HL-60 (cell line): ENCODE results near the gene PLA2G5.

ENCODE experiments used
- DNase-seq, 2 experiments: peaks; one replicate each; pipeline ENCODE4 v3.0.0-alpha.2; 2010 to 2020; ENCODE audit warnings: low read depth in 1 of 2, low spot score in 1 of 2
- H3K27ac ChIP-seq: fragments of 250-450 bp; sonication (Bioruptor Pico); replicated peaks from 2 replicates; pipeline ENCODE4 v1.5.1; 2020; ENCODE audit warnings: mild to moderate bottlenecking, moderate library complexity
- H3K27me3 ChIP-seq: fragments of 250-450 bp; sonication (Bioruptor Pico); 2 replicates; pipeline ENCODE4 v1.5.1; 2021; ENCODE audit warnings: mild to moderate bottlenecking, moderate library complexity; ENCODE audit not compliant: insufficient read depth, poor library complexity, severe bottlenecking
- H3K4me3 ChIP-seq: replicated peaks from 2 replicates; pipeline ENCODE4 v1.5.1; 2011; ENCODE audit warnings: mild to moderate bottlenecking, control low read depth, low read length; ENCODE audit not compliant: insufficient read depth
- GABPA ChIP-seq: IDR thresholded peaks from 2 replicates; pipeline ENCODE4 v1.6.1; 2012; ENCODE audit warnings: low read depth
- POLR2AphosphoS5 ChIP-seq: IDR thresholded peaks from 2 replicates; pipeline ENCODE4 v1.6.1; 2012; ENCODE audit warnings: low read depth
- SPI1 ChIP-seq: IDR thresholded peaks from 2 replicates; pipeline ENCODE4 v1.6.1; 2012; ENCODE audit warnings: low read depth, mild to moderate bottlenecking, borderline replicate concordance
- TF ChIP-seq, protein P1 (sequence below): IDR thresholded peaks from one replicate; pipeline ENCODE4 v1.5.1; 2011; ENCODE audit warnings: low read length, control low read depth, inconsistent platforms; ENCODE audit not compliant: insufficient read depth
- TF ChIP-seq, protein P2 (sequence below): IDR thresholded peaks from 2 replicates; pipeline ENCODE4 v1.6.1; 2012; ENCODE audit warnings: low read depth; ENCODE audit not compliant: insufficient replicate concordance

The PLA2G5 gene

DNA sequence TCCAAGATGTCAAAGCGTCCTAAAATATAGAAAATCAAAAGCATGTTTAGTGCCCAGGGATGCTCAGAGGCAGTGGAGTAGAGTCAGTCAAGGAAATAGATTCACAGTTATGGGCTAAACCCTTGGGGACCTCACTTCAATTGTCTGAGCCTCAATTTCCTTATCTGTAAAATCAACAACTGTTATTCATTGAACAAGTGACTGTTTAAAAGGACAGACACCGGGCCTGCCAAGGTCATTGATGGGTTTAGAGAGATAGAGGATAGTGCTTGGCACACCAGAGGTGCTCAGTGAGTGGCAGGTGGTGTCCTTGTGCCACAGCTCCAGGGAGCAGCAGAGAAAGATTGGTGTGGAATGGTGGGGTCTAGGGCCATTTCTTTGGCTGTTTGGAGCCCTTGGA, 12.8 kb downstream of the PLA2G5 start:
- Histone ChIP-seq H3K4me3 (no peak overlapping the region), H3K27me3 (peaks cover 18% of the 10 kb centered on the region), H3K27ac (no peak overlapping the region)
- TF ChIP-seq, protein P1, sequence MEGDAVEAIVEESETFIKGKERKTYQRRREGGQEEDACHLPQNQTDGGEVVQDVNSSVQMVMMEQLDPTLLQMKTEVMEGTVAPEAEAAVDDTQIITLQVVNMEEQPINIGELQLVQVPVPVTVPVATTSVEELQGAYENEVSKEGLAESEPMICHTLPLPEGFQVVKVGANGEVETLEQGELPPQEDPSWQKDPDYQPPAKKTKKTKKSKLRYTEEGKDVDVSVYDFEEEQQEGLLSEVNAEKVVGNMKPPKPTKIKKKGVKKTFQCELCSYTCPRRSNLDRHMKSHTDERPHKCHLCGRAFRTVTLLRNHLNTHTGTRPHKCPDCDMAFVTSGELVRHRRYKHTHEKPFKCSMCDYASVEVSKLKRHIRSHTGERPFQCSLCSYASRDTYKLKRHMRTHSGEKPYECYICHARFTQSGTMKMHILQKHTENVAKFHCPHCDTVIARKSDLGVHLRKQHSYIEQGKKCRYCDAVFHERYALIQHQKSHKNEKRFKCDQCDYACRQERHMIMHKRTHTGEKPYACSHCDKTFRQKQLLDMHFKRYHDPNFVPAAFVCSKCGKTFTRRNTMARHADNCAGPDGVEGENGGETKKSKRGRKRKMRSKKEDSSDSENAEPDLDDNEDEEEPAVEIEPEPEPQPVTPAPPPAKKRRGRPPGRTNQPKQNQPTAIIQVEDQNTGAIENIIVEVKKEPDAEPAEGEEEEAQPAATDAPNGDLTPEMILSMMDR: no peak
- TF ChIP-seq SPI1 (no peak), GABPA (no peak), POLR2AphosphoS5 (no peak)
- TF ChIP-seq, protein P2, sequence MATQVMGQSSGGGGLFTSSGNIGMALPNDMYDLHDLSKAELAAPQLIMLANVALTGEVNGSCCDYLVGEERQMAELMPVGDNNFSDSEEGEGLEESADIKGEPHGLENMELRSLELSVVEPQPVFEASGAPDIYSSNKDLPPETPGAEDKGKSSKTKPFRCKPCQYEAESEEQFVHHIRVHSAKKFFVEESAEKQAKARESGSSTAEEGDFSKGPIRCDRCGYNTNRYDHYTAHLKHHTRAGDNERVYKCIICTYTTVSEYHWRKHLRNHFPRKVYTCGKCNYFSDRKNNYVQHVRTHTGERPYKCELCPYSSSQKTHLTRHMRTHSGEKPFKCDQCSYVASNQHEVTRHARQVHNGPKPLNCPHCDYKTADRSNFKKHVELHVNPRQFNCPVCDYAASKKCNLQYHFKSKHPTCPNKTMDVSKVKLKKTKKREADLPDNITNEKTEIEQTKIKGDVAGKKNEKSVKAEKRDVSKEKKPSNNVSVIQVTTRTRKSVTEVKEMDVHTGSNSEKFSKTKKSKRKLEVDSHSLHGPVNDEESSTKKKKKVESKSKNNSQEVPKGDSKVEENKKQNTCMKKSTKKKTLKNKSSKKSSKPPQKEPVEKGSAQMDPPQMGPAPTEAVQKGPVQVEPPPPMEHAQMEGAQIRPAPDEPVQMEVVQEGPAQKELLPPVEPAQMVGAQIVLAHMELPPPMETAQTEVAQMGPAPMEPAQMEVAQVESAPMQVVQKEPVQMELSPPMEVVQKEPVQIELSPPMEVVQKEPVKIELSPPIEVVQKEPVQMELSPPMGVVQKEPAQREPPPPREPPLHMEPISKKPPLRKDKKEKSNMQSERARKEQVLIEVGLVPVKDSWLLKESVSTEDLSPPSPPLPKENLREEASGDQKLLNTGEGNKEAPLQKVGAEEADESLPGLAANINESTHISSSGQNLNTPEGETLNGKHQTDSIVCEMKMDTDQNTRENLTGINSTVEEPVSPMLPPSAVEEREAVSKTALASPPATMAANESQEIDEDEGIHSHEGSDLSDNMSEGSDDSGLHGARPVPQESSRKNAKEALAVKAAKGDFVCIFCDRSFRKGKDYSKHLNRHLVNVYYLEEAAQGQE: no peak
- no peak for DNase-seq

DNA sequence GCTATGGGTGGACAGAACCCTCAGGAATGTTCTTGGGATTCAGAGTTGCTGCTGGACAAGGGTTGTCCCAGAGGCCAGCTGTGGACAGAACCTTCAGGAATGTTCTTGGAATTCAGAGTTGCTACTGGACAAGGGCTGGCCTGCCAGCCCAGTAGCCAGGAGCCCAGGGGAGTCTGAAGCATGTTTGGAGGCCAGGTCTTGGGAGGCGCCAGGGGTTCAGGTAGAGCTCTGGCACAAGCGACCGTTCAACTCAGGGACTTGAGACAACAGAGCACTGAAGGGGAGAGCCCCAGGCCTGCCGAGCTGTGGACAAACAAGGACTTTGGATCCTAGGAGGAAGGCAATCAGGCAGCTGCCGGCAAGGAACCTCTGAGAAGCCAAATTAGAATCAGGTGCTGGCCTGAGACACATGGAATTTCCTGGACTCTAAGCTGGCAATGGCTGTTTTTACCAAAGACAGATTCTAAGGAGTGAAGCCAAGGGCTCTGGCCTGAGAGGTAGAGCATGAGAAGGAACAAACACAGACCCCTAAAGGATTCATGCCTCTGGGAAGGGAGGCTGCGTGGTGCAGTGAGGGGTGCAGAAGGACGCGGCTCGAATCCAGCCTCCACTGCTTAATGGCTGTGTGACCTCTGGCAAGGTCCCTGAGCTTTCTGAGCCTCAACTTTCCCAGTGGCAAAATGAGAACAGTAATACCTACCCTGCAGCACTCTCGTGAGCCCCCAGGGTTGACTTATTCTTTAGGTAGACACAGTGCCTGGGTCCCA, 13.4 kb downstream of the PLA2G5 start:
- H3K4me3 ChIP-seq: no peak overlapping the region
- no peak for DNase-seq
- peaks cover 18% of the 10 kb centered on the region for H3K27me3 ChIP-seq
- no peak for TF ChIP-seq POLR2AphosphoS5
- TF ChIP-seq GABPA: no peak
- no peak for TF ChIP-seq SPI1
- TF ChIP-seq, protein P1: no peak
- TF ChIP-seq, protein P2: no peak
- H3K27ac ChIP-seq: no peak overlapping the region

DNA sequence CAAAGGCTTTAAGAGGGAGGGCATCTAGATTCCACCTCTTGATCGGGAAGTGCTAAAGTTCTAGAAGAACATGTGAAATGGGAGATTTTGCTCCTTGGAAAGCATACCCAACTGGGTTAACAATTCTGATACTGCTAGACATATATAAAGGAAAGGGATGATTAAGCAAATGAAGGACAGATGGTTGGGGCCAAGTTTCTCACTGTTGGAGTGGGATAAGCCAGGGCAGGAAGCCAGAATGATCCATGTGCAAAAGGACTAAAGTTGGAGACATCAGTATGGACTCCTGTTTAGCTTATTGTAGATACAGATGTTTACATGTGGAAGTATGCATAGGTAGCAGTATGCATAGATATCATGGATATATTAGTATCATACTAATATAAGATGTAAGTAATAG, 16.8 kb downstream of the PLA2G5 start:
- peaks cover 6% of the 10 kb centered on the region for H3K27me3 ChIP-seq
- no peak overlapping the region for H3K4me3 ChIP-seq
- DNase-seq: no peak
- no peak for TF ChIP-seq POLR2AphosphoS5
- TF ChIP-seq GABPA: no peak
- TF ChIP-seq, protein P2: no peak
- no peak for TF ChIP-seq SPI1
- TF ChIP-seq, protein P1: no peak
- H3K27ac ChIP-seq: no peak overlapping the region
